Neural crest cell (in vitro differentiated cells): ENCODE measurements around the gene ABCB4. TPM values are rescaled to one million over a fixed set of nuclear protein-coding genes. Genes with fewer than 3 reads are reported as not detected.

Experiments used
- DNase-seq: peaks from one replicate; pipeline ENCODE4 v3.0.0; 2021; ENCODE audit warnings: low read depth, mixed read lengths, low spot score
- H3K27ac Mint-ChIP-seq: one replicate; pipeline ENCODE4 v1.8.0; 2021; ENCODE audit warnings: mild to moderate bottlenecking, mixed read lengths; ENCODE audit not compliant: unreplicated experiment
- H3K27me3 Mint-ChIP-seq: 2 replicates; pipeline ENCODE4 v1.8.0; 2021; ENCODE audit warnings: low read depth, mild to moderate bottlenecking, mixed read lengths
- H3K36me3 Mint-ChIP-seq: 2 replicates; pipeline ENCODE4 v1.8.0; 2021; ENCODE audit warnings: low read depth, mild to moderate bottlenecking, mixed read lengths
- H3K4me1 Mint-ChIP-seq: 2 replicates; pipeline ENCODE4 v1.8.0; 2021; ENCODE audit warnings: mixed read lengths
- H3K4me3 Mint-ChIP-seq: one replicate; pipeline ENCODE4 v1.8.0; 2021; ENCODE audit warnings: mild to moderate bottlenecking, mixed read lengths
- H3K9me3 Mint-ChIP-seq: 2 replicates; pipeline ENCODE4 v1.8.0; 2021; ENCODE audit warnings: mixed read lengths
- total RNA-seq: library from RNA; stranded (reverse); gene quantifications from 2 replicates; pipeline ENCODE4 v1.2.1, GENCODE V29; 2021
- TF ChIP-seq, protein P1 (sequence below): fragments of 200-600 bp; sonication (generic); conservative IDR thresholded peaks from 2 replicates; pipeline ENCODE4 v1.5.0; 2021; ENCODE audit warnings: antibody characterized with exemption, mild to moderate bottlenecking

ABCB4 gene
- total RNA-seq, 1 donor from 2014 or later, result 5.8 TPM

DNA sequence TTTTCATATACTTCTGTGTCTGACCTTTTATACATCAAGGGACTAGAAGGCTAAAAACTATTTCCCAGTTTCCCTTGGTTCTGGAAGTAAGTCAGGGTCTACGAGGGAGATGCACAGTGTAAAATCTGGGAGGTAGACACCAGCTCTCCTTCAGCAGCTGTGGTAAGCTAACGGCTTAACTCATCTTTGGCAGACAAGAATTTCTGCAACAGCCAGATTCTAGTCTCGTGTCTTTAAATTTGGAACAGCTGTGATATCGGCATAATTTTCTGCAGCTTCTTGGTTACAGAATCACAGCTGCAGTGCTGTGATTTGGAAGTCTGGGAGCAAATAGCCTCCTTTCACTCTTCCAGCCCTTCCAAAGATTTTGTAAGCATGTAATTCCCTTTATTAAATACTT is 37.4 kb upstream of the ABCB4 start:
- no peak for DNase-seq
- TF ChIP-seq, protein P1, sequence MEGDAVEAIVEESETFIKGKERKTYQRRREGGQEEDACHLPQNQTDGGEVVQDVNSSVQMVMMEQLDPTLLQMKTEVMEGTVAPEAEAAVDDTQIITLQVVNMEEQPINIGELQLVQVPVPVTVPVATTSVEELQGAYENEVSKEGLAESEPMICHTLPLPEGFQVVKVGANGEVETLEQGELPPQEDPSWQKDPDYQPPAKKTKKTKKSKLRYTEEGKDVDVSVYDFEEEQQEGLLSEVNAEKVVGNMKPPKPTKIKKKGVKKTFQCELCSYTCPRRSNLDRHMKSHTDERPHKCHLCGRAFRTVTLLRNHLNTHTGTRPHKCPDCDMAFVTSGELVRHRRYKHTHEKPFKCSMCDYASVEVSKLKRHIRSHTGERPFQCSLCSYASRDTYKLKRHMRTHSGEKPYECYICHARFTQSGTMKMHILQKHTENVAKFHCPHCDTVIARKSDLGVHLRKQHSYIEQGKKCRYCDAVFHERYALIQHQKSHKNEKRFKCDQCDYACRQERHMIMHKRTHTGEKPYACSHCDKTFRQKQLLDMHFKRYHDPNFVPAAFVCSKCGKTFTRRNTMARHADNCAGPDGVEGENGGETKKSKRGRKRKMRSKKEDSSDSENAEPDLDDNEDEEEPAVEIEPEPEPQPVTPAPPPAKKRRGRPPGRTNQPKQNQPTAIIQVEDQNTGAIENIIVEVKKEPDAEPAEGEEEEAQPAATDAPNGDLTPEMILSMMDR, result no peak
- Mint-ChIP-seq H3K36me3 (no peaks in the 10 kb centered on the region), H3K4me3 (no peak overlapping the region), H3K27me3 (no peaks in the 10 kb centered on the region), H3K9me3 (no peaks in the 10 kb centered on the region), H3K4me1 (peaks cover 8% of the 10 kb centered on the region), H3K27ac (no peak overlapping the region)

DNA sequence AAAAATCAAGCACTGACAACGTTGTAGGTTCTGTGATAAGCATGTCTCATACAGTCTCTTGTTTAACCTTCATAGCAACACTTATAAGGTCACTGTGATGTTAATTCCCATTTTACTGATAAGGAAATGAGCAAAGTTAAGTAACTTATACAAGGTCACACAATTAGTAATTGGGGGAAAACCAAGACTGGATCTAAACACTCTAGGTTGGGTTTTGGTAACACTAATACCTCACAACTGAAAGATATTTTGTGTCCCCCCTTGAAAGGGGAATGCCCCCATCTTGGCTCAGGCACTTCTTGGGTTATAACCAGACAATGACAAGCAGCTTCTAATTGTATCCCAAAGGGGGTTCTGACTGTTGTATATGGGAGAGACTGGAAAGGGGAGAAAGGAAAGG is 36.0 kb upstream of the ABCB4 start:
- Mint-ChIP-seq H3K27me3 (no peaks in the 10 kb centered on the region), H3K4me1 (peaks cover 11% of the 10 kb centered on the region), H3K4me3 (no peak overlapping the region), H3K9me3 (no peaks in the 10 kb centered on the region), H3K36me3 (no peaks in the 10 kb centered on the region), H3K27ac (no peak overlapping the region)
- DNase-seq, result no peak
- TF ChIP-seq, protein P1, result no peak

DNA sequence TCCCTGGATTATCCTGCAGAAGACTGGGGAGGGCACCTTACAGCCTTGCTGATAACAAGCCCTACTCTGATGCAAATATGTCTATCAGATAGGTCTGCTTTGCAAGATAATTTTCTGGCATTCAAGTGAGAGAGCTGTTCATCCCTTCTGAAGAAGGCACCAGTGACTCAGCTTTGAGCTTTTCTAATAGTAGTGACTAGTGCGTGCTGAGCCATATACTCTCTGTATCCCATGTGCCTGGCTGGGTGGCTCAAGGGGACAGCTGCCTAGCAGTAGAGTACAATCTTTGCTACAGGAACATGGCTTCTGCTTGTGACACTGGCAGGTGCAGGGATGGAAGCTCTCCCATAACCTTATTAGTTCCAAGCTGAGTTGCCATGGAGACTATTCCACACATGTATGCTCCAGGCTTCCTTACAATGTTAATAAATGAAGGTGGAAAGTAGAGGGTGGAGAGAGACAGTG is 35.0 kb upstream of the ABCB4 start:
- Mint-ChIP-seq H3K36me3 (no peaks in the 10 kb centered on the region), H3K9me3 (no peaks in the 10 kb centered on the region), H3K27ac (no peak overlapping the region), H3K4me1 (peaks cover 16% of the 10 kb centered on the region), H3K27me3 (no peaks in the 10 kb centered on the region), H3K4me3 (no peak overlapping the region)
- TF ChIP-seq, protein P1, result no peak
- no peak for DNase-seq

DNA sequence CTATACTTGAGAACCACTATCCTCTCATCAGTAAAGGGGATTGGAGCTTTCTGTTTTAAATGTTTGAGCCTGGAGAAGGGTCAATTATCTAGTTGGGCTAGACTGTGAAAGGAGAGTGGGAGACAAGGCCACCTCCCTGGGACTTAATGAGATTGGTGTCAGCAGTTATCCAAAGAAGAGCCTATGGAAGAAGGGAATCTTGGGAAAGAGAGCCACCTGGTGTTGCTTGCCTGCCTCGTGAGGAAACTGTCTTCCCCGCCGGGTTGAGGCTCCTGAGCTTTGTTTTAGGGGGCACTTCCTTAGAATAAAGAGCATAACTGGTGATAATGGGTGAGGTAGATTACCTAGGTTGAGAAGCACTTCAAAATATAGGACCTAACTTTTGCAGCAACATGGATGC is 32.0 kb upstream of the ABCB4 start:
- no peak overlapping the region for H3K4me3 Mint-ChIP-seq
- H3K27ac Mint-ChIP-seq, result no peak overlapping the region
- H3K4me1 Mint-ChIP-seq, result peaks cover 16% of the 10 kb centered on the region
- no peak for DNase-seq
- no peaks in the 10 kb centered on the region for H3K36me3 Mint-ChIP-seq
- H3K27me3 Mint-ChIP-seq, result no peaks in the 10 kb centered on the region
- H3K9me3 Mint-ChIP-seq, result no peaks in the 10 kb centered on the region
- TF ChIP-seq, protein P1, result peak; percentile 38

DNA sequence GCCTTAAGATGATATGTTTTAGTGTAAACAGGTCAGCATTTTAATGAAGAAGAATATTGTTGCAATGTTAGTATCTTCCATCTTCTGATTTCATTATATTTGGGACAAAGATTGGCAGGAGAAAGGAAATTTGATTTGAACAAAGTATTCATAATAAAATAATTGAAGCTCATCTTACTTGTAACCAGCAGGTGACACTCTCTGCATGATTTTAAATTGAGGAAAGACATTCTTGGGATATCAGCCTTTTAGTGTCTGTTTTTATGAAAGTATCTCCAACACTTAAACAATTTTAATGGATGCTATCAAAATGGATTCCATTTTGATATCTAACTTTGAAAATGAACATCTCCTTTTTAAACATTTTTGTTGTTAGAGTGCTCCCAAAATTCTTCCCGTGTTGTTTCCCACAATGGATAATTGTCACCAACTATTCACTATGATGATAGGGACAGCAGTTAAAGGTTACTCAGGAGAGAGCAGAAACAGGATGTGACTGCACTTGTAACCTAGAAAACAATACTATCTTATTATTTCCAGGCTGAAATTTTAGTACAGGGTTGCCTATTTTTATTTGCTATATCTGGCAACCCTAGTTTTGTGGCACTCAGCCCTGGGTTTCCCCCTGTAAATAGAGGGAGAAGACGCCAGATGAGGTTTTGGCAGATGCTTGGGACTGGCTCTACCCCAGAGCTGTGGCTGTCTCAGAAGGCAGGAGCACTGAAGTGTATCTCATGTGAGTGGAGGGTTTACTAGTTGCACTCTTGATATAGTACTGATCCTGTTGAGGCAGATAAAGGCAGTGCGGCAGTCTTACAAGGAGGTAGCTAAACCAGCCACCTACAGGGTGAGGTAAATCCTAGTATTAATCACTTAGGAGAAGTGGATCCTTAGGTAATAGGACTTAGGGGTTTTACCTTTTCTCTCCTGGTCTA is 31.0 kb upstream of the ABCB4 start:
- H3K27ac Mint-ChIP-seq, result no peak overlapping the region
- no peak for DNase-seq
- peaks cover 16% of the 10 kb centered on the region for H3K4me1 Mint-ChIP-seq
- no peaks in the 10 kb centered on the region for H3K36me3 Mint-ChIP-seq
- no peaks in the 10 kb centered on the region for H3K9me3 Mint-ChIP-seq
- no peak overlapping the region for H3K4me3 Mint-ChIP-seq
- H3K27me3 Mint-ChIP-seq, result no peaks in the 10 kb centered on the region
- TF ChIP-seq, protein P1, result peak; percentile 64
